ENCODE measurements around the gene DUSP7.

Gene DUSP7

GRCh38 chr3:52019352-52020080 is 36.9 kb downstream of the DUSP7 start:
- Histone ChIP-seq H3K36me3 (ENCODE audit: control insufficient read depth in 1 of 2, insufficient read depth in 2 of 2, low read depth in 1 of 2, low read length in 2 of 2) (no peaks in the 10 kb centered on the region), H3K9ac (ENCODE audit: low read length) (no peak overlapping the region), H2BK15ac (ENCODE audit: low read depth, poor library complexity, severe bottlenecking) (no peak overlapping the region), H3K18ac (ENCODE audit: low read depth in 1 of 2, low read length in 2 of 2) (no peak overlapping the region), H3K27me3 (ENCODE audit: control insufficient read depth in 1 of 2, insufficient read depth in 1 of 2, low read length in 2 of 2) (no peaks in the 10 kb centered on the region), H3K79me1 (replicated peaks; ENCODE audit: low read length, poor library complexity, severe bottlenecking) (no peaks in the 10 kb centered on the region), H2BK12ac (ENCODE audit: low read length in 2 of 2) (no peak overlapping the region), H4K91ac (ENCODE audit: low read length) (no peak overlapping the region), H3K4ac (ENCODE audit: low read depth in 1 of 2, low read length in 2 of 2) (no peak overlapping the region), H3K23ac (ENCODE audit: low read length in 2 of 2) (no peak overlapping the region), H3K27ac (ENCODE audit: low read length, poor library complexity, severe bottlenecking) (no peak overlapping the region), H3K9me3 (ENCODE audit: control insufficient read depth, low read length) (no peaks in the 10 kb centered on the region), H2AK5ac (ENCODE audit: low read length, severe bottlenecking) (no peak overlapping the region), H2BK120ac (ENCODE audit: low read depth, low read length) (no peak overlapping the region), H3K4me1 (ENCODE audit: control insufficient read depth, insufficient read depth, low read depth, low read length) (peaks cover 11% of the 10 kb centered on the region), H2AFZ (ENCODE audit: low read depth, low read length) (no peak overlapping the region), H4K8ac (ENCODE audit: low read length) (peak overlapping the region; percentile 19), H2BK5ac (ENCODE audit: low read depth, low read length, poor library complexity, severe bottlenecking) (no peak overlapping the region), H3K4me3 (ENCODE audit: insufficient read depth in 1 of 2, low read depth in 1 of 2, low read length in 2 of 2) (no peak overlapping the region), H3K4me2 (ENCODE audit: low read length, poor library complexity, severe bottlenecking) (no peak overlapping the region), H3K14ac (ENCODE audit: low read length in 2 of 2) (no peak overlapping the region)
- 82% methylated on average over 17 of the region's 17 CpGs for WGBS
- no peak for DNase-seq

GRCh38 chr3:52018319-52019000 is 37.9 kb downstream of the DUSP7 start:
- 92% methylated on average over 21 of the region's 21 CpGs for WGBS
- no peak for DNase-seq
- Histone ChIP-seq H3K27ac (ENCODE audit: low read length, poor library complexity, severe bottlenecking) (no peak overlapping the region), H2BK120ac (ENCODE audit: low read depth, low read length) (no peak overlapping the region), H4K8ac (ENCODE audit: low read length) (no peak overlapping the region), H2AK5ac (ENCODE audit: low read length, severe bottlenecking) (no peak overlapping the region), H2BK15ac (ENCODE audit: low read depth, poor library complexity, severe bottlenecking) (no peak overlapping the region), H3K4me2 (ENCODE audit: low read length, poor library complexity, severe bottlenecking) (no peak overlapping the region), H3K4me3 (ENCODE audit: insufficient read depth in 1 of 2, low read depth in 1 of 2, low read length in 2 of 2) (no peak overlapping the region), H3K14ac (ENCODE audit: low read length in 2 of 2) (no peak overlapping the region), H3K36me3 (ENCODE audit: control insufficient read depth in 1 of 2, insufficient read depth in 2 of 2, low read depth in 1 of 2, low read length in 2 of 2) (no peaks in the 10 kb centered on the region), H3K9me3 (ENCODE audit: control insufficient read depth, low read length) (no peaks in the 10 kb centered on the region), H3K9ac (ENCODE audit: low read length) (no peak overlapping the region), H3K27me3 (ENCODE audit: control insufficient read depth in 1 of 2, insufficient read depth in 1 of 2, low read length in 2 of 2) (no peaks in the 10 kb centered on the region), H3K4ac (ENCODE audit: low read depth in 1 of 2, low read length in 2 of 2) (no peak overlapping the region), H2BK12ac (ENCODE audit: low read length in 2 of 2) (no peak overlapping the region), H3K23ac (ENCODE audit: low read length in 2 of 2) (no peak overlapping the region), H4K91ac (ENCODE audit: low read length) (no peak overlapping the region), H3K18ac (ENCODE audit: low read depth in 1 of 2, low read length in 2 of 2) (no peak overlapping the region), H3K79me1 (replicated peaks; ENCODE audit: low read length, poor library complexity, severe bottlenecking) (no peaks in the 10 kb centered on the region), H3K4me1 (ENCODE audit: control insufficient read depth, insufficient read depth, low read depth, low read length) (peaks cover 11% of the 10 kb centered on the region), H2BK5ac (ENCODE audit: low read depth, low read length, poor library complexity, severe bottlenecking) (no peak overlapping the region), H2AFZ (ENCODE audit: low read depth, low read length) (no peak overlapping the region)

GRCh38 chr3:52017586-52017985 is 38.8 kb downstream of the DUSP7 start:
- WGBS = 92% methylated on average over 9 of the region's 11 CpGs
- Histone ChIP-seq H3K4me2 (ENCODE audit: low read length, poor library complexity, severe bottlenecking) (no peak overlapping the region), H2BK15ac (ENCODE audit: low read depth, poor library complexity, severe bottlenecking) (no peak overlapping the region)

GRCh38 chr3:52015438-52016228 is 40.7 kb downstream of the DUSP7 start:
- Histone ChIP-seq H2AFZ (ENCODE audit: low read depth, low read length) (no peak overlapping the region), H3K36me3 (ENCODE audit: control insufficient read depth in 1 of 2, insufficient read depth in 2 of 2, low read depth in 1 of 2, low read length in 2 of 2) (no peaks in the 10 kb centered on the region), H3K4me1 (ENCODE audit: control insufficient read depth, insufficient read depth, low read depth, low read length) (no peaks in the 10 kb centered on the region), H2BK12ac (ENCODE audit: low read length in 2 of 2) (no peak overlapping the region), H3K79me1 (replicated peaks; ENCODE audit: low read length, poor library complexity, severe bottlenecking) (no peaks in the 10 kb centered on the region), H3K27ac (ENCODE audit: low read length, poor library complexity, severe bottlenecking) (no peak overlapping the region), H2AK5ac (ENCODE audit: low read length, severe bottlenecking) (no peak overlapping the region), H3K9me3 (ENCODE audit: control insufficient read depth, low read length) (no peaks in the 10 kb centered on the region), H3K27me3 (ENCODE audit: control insufficient read depth in 1 of 2, insufficient read depth in 1 of 2, low read length in 2 of 2) (peaks cover 0 to 2% of the 10 kb centered on the region in 2 experiments), H4K8ac (ENCODE audit: low read length) (no peak overlapping the region), H3K18ac (ENCODE audit: low read depth in 1 of 2, low read length in 2 of 2) (no peak overlapping the region), H2BK120ac (ENCODE audit: low read depth, low read length) (no peak overlapping the region), H4K91ac (ENCODE audit: low read length) (no peak overlapping the region), H3K4me3 (ENCODE audit: insufficient read depth in 1 of 2, low read depth in 1 of 2, low read length in 2 of 2) (no peak overlapping the region), H3K9ac (ENCODE audit: low read length) (no peak overlapping the region), H3K4me2 (ENCODE audit: low read length, poor library complexity, severe bottlenecking) (no peak overlapping the region), H3K23ac (ENCODE audit: low read length in 2 of 2) (no peak overlapping the region), H3K4ac (ENCODE audit: low read depth in 1 of 2, low read length in 2 of 2) (no peak overlapping the region), H2BK5ac (ENCODE audit: low read depth, low read length, poor library complexity, severe bottlenecking) (no peak overlapping the region), H2BK15ac (ENCODE audit: low read depth, poor library complexity, severe bottlenecking) (no peak overlapping the region), H3K14ac (ENCODE audit: low read length in 2 of 2) (no peak overlapping the region)
- WGBS = 93% methylated on average over 12 of the region's 13 CpGs
- DNase-seq = no peak

More at GRCh38 chr3:52017586-52017985, 38.8 kb downstream of the DUSP7 start:
- Histone ChIP-seq H2BK5ac (ENCODE audit: low read depth, low read length, poor library complexity, severe bottlenecking) (no peak overlapping the region), H2BK12ac (ENCODE audit: low read length in 2 of 2) (no peak overlapping the region), H3K4ac (ENCODE audit: low read depth in 1 of 2, low read length in 2 of 2) (no peak overlapping the region), H4K91ac (ENCODE audit: low read length) (no peak overlapping the region), H3K4me1 (ENCODE audit: control insufficient read depth, insufficient read depth, low read depth, low read length) (peaks cover 5% of the 10 kb centered on the region), H3K9me3 (ENCODE audit: control insufficient read depth, low read length) (no peaks in the 10 kb centered on the region), H3K9ac (ENCODE audit: low read length) (no peak overlapping the region), H3K4me3 (ENCODE audit: insufficient read depth in 1 of 2, low read depth in 1 of 2, low read length in 2 of 2) (no peak overlapping the region), H2AFZ (ENCODE audit: low read depth, low read length) (no peak overlapping the region), H3K27ac (ENCODE audit: low read length, poor library complexity, severe bottlenecking) (no peak overlapping the region), H2BK120ac (ENCODE audit: low read depth, low read length) (no peak overlapping the region), H3K79me1 (replicated peaks; ENCODE audit: low read length, poor library complexity, severe bottlenecking) (no peaks in the 10 kb centered on the region), H3K36me3 (ENCODE audit: control insufficient read depth in 1 of 2, insufficient read depth in 2 of 2, low read depth in 1 of 2, low read length in 2 of 2) (no peaks in the 10 kb centered on the region), H3K14ac (ENCODE audit: low read length in 2 of 2) (no peak overlapping the region), H3K27me3 (ENCODE audit: control insufficient read depth in 1 of 2, insufficient read depth in 1 of 2, low read length in 2 of 2) (no peaks in the 10 kb centered on the region), H3K18ac (ENCODE audit: low read depth in 1 of 2, low read length in 2 of 2) (no peak overlapping the region), H4K8ac (ENCODE audit: low read length) (no peak overlapping the region), H2AK5ac (ENCODE audit: low read length, severe bottlenecking) (no peak overlapping the region), H3K23ac (ENCODE audit: low read length in 2 of 2) (no peak overlapping the region)
- DNase-seq = no peak

Measured in mesenchymal stem cell (in vitro differentiated cells and primary cell).